Epithelial cell of esophagus (primary cell): ENCODE data around the gene FAM9C.

ENCODE experiments used
- DNase-seq: peaks from one replicate; pipeline ENCODE4 v3.0.0; 2010; ENCODE audit warnings: low read depth
- H3K4me3 ChIP-seq: 2 replicates; pipeline ENCODE4 v1.5.1; 2011; ENCODE audit warnings: mild to moderate bottlenecking, low read length, control low read depth
- TF ChIP-seq, protein P1 (sequence below): IDR thresholded peaks from 2 replicates; pipeline ENCODE4 v1.5.1; 2011; ENCODE audit warnings: low read depth, mild to moderate bottlenecking, low read length, control low read depth, inconsistent platforms; ENCODE audit not compliant: insufficient read depth; ENCODE audit errors: missing control alignments

The FAM9C gene

DNA sequence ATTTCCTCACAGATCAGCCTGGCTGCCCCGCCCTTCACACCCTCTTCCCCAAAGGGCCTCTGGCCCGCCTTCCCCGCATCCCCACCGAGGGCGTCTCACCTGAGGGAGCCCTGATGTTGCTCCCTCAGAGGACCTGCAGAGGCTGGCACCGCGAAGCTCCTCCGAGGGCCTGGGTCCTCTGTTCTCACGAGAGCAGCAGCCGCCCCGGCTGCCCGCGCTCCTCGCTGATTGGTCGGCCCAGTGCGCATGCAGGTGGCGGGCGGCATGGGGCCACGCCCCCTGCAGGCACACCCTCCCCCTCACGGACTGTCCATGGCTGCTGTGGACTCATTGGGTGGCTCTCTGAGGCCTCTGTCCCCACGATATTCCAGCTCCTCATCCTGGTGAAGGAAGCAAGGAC is at the start of gene FAM9C:
FAM9C (minus strand) TSS at position 180 of the 400 bp plus-strand sequence. CDS start 831 bp downstream, outside the sequence.
- TF ChIP-seq, protein P1, sequence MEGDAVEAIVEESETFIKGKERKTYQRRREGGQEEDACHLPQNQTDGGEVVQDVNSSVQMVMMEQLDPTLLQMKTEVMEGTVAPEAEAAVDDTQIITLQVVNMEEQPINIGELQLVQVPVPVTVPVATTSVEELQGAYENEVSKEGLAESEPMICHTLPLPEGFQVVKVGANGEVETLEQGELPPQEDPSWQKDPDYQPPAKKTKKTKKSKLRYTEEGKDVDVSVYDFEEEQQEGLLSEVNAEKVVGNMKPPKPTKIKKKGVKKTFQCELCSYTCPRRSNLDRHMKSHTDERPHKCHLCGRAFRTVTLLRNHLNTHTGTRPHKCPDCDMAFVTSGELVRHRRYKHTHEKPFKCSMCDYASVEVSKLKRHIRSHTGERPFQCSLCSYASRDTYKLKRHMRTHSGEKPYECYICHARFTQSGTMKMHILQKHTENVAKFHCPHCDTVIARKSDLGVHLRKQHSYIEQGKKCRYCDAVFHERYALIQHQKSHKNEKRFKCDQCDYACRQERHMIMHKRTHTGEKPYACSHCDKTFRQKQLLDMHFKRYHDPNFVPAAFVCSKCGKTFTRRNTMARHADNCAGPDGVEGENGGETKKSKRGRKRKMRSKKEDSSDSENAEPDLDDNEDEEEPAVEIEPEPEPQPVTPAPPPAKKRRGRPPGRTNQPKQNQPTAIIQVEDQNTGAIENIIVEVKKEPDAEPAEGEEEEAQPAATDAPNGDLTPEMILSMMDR = no peak
- H3K4me3 ChIP-seq = no peak within 1 kb of the TSS
- no peak for DNase-seq

DNA sequence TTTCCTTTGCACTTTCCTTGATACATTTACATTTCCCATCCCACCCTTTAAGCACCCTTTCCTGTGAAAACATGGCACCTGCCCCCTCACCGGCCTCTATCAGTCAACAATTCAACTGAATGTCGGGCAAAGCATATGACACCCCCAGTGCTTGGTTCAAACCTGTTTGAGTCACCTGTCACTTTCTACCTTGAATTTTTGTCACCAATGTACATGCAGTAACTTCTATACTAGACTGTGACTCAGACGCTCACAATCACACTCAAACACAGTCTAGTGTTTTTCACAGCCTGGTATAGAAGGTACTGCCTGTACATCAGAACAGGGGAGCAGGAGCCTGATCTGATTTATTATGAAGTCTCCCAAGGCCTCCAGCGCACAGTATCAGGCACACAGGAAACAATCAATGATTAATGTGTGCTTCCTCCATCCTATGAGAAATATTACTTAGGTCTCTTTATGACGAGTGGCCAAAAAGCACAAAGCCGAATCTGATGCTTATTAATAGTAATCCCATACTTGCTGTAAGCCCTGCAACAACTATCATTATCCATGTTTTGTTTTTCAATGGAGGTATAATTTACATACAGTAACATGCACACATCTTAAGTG is 49.2 kb upstream of the FAM9C start:
- no peak overlapping the region for H3K4me3 ChIP-seq
- DNase-seq = no peak
- TF ChIP-seq, protein P1 = no peak

DNA sequence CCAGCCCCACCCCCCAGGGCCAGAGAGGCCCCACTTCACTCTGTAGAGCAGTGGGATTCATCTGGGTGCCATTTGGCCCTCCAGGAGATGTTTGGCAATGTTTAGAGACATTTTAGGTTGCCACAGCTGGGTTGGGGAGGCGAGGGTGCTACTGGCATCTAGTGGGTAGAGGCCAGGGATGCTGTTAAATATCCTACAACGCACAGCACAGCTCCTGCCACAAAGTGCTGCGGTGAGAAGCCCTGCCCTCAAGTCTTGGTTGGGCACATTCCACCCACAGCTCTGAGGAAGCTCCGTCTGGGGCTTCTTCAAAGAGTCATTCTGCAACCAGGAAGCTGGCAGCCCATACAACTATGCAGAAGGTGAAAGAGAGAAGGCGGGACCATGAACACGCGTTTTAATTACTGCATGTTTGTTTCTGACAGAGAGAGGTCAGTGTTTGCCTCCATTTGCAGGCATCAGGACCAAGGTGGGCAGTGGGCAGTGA is 48.1 kb upstream of the FAM9C start:
- no peak for DNase-seq

DNA sequence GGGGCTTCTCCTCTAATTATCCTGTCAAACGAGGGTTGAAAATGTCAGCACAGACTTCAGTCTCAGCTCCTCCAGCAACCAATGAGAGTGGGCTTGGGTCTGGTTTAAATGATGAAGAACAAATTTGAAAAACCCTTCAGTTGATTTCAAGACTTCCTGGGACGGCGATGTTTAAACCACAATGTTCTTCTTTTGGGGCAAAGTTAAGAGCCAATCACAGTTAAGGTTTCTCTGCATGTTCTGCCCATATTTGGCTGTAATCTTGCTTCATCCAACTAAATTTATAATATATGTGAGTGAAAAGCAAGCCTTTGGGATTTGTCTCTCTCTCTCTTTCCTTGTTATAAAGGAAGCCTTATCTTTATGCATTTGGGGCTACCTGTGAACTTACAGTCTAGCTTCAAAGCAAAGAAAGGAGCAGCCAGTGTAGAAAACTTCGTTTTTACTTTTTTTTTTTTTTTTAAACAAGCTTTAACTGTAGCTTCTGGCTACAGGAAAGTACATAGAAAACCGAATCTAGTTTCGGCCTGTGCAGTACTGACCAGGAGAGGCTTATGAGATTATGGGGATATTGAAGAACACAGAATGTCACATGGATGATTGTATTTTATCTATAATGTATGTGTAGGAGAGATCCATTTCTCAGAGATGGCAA is 46.8 kb upstream of the FAM9C start:
- DNase-seq = no peak
- no peak overlapping the region for H3K4me3 ChIP-seq
- TF ChIP-seq, protein P1 = no peak

More for the DNA sequence above, 48.1 kb upstream of the FAM9C start:
- TF ChIP-seq, protein P1 = no peak
- H3K4me3 ChIP-seq = no peak overlapping the region

DNA sequence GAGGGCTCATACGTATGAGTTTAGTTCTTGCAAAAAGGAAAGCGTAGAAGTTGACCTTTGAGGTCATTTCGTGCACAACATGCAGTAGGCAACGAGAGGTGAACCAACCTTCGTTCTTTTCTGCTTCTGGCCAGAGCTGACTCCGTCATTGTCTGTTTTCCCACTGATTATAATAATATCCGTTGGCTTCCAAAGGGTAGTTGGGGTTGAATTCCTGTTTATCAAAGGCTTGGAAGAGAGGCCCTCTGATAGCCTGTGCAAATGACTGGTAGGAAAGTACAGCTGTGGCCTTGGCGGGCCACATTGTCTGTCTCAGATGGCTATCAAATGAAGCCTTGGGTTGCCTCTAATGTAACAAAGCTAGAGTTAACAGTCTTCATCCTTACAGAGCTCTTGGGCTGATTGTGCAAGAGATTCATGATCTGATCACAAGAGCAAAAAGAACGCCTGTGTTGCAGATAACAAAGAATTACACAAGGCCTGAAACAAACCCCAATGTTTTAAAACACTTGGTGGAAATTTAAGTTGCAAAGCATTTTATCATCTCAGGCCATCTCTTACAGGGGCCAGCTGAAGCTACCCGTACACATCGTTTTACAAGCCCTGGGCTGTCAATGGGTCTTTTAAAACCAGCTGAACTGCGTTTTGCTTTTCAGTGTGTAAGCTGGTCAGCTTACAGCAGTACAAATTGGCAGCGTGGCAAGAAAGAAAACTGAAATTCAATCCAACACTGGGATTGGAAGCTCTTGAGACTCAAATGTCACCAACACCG is 46.1 kb upstream of the FAM9C start:
- H3K4me3 ChIP-seq = no peak overlapping the region
- DNase-seq = no peak
- TF ChIP-seq, protein P1 = no peak

DNA sequence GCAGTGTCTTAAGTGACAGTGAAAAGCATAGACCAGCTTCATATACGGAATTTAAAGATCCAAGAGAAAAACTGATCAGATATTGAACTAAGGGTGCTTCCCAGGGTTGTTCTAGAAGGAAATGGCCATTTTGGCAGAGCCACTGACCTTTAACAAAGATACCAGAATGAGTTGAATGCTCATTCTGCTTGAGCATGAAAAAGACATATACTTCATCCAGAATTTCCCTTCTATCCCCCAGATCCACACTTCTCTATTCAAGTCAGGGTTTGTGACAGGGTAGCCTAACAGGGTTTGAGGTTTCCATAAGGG is 45.6 kb upstream of the FAM9C start:
- DNase-seq = no peak
- TF ChIP-seq, protein P1 = no peak
- no peak overlapping the region for H3K4me3 ChIP-seq

DNA sequence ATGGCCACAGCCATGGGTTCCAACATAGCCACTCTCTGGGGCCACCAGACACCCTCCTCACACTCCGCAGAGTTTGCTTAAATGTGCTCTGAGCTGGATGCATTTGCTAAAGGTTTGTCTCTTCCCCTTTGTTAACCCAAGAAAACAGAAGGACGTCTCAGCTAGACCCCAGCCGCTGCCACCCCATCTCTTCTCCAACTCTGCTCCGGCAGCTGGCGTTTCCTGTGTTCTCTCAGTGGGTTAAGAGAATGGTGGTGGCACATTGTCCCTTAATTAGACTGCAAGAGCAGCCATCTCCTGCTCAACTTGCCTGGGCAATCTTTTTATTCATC is 43.7 kb upstream of the FAM9C start:
- TF ChIP-seq, protein P1 = no peak
- H3K4me3 ChIP-seq = no peak overlapping the region
- DNase-seq = no peak
